HG03045 (cell line): ENCODE measurements around the gene TRMT5.

Experiments
- ATAC-seq: cut with Tn5 transposase; IDR thresholded peaks from one replicate; pipeline ENCODE4 v1.9.1; 2021; ENCODE audit warnings: mild to moderate bottlenecking, moderate library complexity; ENCODE audit not compliant: unreplicated experiment

Gene TRMT5, protein sequence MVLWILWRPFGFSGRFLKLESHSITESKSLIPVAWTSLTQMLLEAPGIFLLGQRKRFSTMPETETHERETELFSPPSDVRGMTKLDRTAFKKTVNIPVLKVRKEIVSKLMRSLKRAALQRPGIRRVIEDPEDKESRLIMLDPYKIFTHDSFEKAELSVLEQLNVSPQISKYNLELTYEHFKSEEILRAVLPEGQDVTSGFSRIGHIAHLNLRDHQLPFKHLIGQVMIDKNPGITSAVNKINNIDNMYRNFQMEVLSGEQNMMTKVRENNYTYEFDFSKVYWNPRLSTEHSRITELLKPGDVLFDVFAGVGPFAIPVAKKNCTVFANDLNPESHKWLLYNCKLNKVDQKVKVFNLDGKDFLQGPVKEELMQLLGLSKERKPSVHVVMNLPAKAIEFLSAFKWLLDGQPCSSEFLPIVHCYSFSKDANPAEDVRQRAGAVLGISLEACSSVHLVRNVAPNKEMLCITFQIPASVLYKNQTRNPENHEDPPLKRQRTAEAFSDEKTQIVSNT

DNA sequence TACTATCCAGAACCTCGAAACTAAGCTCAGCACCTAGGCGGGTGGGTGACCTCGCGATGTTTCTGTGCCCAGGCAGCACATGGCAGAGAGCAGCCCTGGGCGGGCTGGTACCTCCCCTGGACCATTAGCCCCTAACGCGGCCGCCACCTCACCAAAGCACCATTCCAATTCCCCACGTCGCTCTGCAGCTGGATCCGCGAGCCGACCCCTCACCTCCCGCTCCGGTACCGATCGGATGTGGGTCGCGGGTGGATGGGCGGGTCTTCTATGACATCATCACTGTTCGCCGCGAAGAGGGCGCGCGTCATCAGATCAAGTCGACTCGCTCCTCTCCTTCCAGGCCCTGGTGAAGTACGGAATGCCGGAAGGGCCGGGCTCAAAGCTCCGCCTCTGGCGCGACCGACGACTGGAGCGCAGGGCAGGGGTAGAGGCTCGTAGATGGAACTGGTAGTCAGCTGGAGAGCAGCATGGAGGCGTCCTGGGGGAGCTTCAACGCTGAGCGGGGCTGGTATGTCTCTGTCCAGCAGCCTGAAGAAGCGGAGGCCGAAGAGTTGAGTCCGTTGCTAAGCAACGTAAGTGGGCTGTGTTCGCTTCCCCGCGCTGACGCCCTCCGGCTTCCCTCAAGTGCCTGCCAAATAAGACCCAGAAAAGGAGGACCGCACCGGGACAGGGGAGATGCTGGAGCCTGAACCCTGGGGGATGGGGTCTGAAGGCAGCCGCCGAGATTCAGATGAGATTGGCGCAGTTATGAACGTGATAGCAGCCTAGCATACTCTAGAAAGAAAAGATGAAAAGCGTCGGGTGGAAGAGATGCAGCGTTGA, at the start of gene TRMT5, which contains the start of gene SLC38A6:
Gene TRMT5, minus strand, starts transcription at position 269 of the 822 bp plus-strand sequence. Its CDS starts 106 bp downstream, at position 163.
Gene SLC38A6, plus strand, starts transcription at position 435 of the 822 bp plus-strand sequence. Its CDS starts 33 bp downstream, at position 468.
- peak; percentile 93 for ATAC-seq

DNA sequence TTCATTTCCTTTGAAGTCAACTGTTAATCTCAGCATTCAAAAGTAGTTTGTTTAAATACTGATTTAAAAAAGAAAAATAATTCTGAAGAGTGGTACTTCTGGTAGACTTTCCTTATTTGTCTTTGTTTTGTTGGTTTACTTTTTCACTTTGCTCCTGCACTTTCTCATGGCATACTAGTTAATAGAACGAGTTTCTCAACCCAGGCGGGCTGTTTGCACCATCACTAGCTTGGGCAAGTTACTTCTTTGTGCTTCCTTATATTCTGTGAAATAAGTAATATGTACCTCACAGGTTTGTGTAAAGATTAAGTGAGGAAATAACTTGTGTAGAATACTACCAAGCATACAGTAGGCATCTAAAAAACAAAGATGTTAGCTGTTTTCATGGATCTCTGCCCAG, 45.6 kb upstream of the TRMT5 start:
- no peak for ATAC-seq

DNA sequence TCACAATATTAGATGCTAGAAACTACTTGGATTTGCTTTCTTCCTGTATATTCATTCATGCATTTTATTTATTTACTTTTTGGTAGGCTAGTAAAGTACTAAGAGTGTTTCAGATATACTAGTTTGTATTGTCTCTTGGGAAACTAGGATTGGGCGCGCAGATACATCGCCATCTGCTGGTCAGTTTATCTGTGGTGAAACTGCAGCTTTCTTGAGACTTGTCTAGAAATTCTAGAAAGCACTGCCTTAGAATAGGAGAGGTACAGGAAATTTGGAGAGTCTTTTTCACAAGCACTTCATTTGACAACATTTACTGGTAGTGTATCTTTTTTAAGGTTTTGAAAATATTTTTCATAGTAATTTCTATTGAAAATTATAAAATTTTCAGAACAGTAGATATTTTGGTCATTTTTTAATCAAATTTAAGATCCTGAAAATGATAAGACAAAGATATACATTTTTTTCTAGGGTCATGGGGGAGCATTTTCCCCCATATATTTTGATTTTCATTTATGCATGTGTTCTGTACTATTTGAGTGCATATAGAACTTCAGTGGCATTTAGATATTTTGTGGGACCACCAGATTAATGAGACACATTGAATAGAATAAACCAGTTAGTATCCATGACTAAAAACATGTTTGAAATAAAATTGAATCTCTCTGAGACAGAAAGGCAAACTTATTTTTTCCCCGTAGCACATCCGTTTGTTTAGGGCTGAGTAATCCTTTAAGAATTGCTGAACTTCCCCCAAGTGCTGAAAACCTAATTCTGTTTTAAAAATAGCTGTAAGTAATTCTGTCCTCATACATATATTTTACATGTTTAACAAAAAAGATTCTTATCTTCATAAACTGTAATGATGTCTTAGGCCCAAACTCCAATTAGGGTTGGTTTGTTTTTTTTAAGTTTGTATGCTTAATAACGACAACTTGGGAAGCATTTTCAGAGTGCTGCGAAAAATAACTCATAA, 44.7 kb upstream of the TRMT5 start:
- peak; percentile 60 for ATAC-seq

DNA sequence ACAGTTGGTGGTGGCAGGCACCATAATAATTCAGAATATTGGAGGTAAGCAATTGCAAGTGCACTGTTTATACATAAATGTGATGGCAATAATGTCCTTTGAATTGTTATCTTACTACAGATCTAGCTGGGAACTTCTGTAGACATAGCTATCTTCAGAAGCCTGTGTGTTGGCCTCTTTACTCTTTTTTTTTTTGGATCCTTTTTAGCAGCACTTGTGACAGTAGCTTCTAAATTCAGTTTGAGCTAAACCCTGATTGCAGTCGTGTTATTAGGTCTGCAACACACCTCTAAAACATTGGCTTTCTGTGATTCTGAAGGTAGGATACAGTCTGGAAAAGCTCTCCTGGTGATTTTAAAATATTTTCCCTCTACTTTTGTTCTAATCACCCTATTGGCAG, 38.7 kb upstream of the TRMT5 start:
- ATAC-seq, result no peak

DNA sequence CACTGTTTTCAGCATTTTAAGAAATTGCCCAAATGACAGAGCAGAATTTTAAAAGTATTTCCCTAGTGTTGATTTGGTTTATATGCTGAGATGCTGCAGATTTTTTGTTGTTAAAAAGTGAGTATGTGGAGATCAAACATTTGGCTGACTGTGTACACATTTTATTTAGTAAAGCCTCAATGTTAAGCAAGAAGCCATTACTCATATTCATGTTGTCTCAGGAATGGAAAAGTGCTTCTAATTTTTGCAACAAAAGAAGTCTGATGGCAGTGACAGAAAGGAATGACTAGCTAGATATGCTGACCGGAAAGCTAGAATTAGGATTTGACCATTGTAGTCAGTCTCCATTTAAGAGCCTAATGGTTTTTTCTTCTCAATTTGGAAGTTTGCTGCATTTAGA, 22.7 kb upstream of the TRMT5 start:
- ATAC-seq, result no peak

DNA sequence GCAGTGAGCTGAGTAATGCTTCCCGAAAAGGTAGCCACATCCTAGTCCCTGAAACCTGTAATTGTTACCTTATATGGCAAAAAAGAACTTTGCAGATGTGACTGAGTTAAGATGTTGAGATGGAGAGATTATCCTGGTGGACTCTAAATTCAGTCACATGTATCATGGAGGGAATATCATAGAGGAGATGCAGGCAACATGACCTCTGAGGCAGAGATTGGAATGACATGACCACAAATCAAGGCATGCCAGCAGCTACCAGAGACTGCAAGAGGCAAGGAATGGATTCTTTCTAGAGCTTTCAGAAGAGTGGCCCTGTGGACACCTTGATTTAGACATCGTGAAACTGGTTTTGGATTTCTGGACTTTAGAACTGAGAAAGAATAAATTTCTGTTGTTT, 18.7 kb upstream of the TRMT5 start:
- no peak for ATAC-seq

DNA sequence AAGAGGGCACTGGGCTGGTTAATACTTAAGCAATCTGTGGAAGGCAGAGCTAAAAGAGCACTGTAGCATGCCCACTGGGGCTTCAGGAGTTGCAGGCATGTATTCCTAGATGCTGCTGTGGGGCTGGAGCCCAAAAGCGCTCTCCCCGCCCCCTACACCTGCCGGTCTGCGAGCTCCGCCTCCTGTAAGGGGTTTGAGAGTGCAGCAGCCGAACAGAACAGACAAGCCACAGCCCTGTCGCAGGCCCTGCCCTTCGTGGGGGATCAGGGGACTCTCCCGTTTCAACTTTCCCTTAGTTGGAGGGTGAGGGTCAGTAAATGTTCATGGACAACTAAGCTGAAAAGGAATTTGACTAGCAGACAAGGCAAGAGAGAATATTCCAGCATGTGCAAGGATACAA, 17.7 kb upstream of the TRMT5 start:
- ATAC-seq, result no peak

DNA sequence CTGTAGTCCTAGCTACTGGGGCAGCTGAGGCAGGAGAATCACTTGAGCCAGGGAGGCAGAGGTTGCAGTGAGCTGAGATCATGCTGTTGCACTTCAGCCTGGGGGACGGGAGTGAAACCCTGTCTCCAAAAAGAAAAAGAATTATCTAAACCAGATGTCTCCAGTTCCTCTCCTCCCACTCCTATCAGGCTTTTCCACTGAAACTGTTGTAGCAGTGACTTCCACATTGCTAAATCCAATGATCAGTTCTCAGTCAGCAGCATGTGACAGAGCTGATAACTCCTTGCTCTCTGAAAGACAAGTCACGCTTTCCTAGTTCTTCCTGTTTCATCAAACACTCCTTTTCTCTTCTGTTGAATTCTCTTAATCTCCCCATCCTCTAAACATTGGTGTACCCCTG, 8.7 kb upstream of the TRMT5 start:
- no peak for ATAC-seq

DNA sequence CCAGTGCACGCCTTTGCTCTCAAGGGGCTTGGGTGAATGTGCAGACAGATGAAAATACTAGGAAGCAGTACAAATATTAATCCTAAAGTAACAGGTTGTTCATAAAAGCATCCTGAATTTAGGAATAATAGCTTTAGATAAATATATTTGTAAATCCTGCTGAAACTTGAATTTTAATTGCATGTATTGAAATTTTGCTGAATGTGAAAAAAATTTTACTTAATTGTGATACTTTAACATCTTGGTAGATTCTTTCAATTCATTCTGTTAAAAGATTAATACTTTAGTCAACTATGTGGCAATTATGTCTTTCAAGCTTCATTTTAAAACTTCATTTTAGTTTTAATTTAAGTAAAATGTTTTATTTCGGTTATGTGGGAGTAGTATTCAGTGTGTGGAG, 5.6 kb upstream of the TRMT5 start:
- no peak for ATAC-seq

DNA sequence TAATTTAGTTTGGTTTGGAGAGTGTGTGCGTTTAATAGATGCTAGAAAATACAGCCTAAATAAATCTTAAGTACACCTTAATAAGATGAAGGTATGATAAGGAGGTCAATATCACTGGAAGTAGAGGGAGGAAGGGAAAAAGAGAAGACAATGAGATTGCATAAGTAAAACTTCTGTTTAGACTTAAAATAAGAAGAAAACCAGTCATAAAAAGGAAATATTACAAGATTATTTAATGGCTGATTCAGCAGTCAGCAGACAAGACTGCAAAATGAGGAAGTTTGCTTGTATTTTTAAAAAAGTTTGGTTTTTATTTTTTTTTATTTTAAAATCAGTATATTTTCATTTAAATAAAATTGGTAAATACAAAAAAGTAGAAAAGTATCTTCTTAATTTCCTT, 3.3 kb upstream of the TRMT5 start:
- no peak for ATAC-seq

DNA sequence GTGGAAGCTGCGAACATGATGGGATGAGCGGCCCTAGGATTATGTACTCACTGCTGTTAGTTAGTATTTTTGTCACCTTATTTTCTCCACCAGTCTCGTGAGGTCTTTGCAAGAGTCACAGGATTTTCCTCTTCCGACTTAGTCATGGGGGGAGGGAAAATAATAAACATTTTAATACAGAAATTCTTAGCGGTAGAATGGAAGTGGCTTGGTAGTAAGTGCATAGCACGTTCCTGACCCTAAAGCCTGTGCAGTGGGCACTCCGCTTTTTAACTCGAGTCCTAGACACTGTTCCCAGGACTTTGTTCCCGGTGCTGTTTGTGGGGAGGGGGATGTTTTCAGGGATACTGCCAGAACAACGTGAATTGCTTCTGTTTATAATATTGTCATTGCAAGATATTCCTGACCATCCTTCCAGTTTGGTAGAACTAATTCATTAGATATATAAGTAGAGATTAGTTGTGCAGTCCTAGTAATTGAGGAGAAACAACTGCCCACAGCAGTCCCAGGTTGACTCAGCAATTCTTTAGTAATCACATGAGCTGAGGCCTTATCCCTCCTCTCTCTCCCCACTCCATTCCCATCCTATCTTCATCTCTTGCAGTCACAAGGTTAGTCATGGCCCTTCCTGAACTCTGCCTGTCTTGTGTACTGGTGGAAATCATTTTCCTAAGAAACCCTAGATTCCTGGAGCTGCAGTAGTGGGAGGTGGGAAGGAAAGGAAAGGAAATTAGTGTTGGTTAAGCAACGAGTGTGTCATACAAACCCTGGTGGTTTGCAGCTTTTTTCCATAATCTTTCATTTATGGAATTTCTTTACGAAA, 965 bp upstream of the TRMT5 start:
- ATAC-seq, result no peak

DNA sequence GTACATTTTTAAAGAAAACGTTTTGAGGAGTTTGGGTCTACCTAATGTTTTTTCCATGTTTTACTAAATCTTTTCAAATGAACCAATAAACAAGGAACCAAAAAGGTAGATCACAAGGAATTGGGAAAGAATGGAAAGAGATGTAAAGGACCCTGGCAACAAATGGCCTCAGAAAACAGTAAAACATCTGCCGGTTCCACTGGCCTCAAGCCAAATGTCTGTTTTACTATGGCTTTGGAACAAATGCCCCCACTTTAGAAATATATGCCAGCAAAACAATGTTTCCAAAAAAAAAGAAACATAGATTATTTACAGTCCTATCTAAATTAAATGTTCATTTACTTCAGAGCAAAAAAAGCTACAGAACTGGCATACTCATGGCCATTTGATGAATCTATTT, 3.0 kb downstream of the TRMT5 start:
- no peak for ATAC-seq

DNA sequence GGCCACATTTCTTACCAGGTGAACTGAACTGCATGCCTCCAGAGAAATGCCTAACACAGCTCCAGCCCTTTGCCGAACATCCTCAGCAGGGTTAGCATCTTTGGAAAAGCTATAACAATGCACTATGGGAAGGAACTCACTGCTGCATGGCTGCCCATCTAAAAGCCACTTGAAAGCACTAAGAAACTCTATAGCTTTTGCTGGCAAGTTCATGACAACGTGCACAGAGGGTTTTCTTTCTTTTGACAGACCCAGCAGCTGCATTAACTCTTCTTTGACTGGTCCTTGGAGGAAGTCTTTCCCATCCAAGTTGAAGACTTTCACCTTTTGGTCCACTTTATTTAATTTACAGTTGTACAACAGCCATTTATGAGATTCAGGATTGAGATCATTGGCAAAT, 5.3 kb downstream of the TRMT5 start:
- ATAC-seq, result no peak

DNA sequence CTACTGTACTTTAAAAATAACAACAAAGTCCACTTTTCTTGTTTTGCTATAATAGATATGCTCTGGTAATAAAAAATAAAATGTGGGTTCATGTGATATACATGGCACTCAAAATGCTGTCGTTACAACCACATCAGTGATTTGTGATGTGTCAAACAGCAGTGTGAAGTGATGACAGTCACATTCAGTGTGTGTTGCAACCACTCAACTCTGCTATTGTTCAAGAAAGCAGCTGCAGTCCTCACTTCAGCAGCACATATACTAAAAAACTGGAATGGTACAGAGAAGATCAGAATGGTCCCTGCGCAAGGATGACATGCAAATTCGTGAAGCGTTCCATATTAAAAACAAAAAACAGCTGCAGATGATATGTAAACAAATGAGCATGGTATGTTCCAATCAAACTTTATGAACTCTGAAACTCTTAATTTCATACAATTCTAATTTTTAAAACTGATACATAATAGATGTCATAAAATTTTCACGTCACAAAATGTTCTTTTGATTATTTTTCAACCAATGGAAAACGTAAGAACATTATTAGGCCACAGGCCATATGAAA, 6.7 kb downstream of the TRMT5 start:
- ATAC-seq, result no peak

DNA sequence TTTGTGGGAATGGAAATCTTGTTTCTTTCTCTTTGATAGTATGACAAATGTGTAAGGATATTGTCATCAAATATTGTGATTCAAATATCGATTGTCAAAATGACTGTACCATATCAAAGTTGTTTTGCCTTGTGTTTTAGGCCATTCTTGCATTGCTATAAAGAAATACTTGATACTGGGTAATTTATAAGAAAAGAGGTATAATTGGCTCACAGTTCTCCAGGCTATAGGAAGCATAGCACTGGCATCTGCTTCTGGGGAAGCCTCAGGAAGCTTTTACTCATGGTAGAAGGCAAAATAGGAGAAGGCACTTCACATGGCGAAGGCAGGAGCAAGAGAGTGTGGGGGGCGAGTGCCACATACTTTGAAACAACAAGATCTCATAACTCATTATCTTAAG, 7.8 kb downstream of the TRMT5 start:
- ATAC-seq, result no peak

DNA sequence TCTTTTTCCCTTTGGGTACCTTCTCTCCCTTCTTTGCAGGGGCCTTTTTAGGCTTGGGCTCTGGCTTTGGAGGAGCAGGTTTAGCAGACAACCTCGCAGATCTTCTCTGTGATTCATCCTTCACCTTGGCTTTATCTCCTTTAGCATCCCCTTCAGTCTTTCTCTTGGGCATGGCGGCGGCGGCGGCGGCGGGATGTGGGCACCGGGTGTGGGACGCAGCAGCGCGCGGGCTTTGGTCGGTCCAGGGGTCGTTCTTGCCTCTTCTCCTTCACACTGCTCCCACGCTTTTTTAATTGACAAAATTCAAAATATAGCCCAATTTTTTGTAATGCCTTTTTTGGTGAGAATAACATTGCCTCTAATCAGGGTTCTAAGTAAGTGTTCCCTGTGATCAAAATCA, 8.6 kb downstream of the TRMT5 start:
- no peak for ATAC-seq

DNA sequence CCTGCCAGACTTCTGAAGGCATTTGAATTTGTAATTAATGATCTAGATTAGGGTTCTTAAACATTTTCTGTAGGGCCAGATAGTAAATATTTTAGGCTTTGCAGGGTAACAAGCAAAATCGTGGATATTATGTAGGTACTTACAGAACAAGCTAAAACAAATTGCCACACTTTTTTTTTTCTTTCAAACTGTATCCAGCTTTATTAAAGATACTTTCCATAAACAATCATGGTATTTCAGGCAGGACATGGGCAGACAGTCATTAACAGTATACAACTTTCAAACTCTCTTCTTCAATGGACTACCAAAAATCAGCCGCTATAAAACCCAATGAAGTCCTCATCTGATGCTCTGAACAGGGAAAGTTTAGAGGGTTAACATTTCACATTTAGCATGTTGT, 9.6 kb downstream of the TRMT5 start:
- ATAC-seq, result no peak

DNA sequence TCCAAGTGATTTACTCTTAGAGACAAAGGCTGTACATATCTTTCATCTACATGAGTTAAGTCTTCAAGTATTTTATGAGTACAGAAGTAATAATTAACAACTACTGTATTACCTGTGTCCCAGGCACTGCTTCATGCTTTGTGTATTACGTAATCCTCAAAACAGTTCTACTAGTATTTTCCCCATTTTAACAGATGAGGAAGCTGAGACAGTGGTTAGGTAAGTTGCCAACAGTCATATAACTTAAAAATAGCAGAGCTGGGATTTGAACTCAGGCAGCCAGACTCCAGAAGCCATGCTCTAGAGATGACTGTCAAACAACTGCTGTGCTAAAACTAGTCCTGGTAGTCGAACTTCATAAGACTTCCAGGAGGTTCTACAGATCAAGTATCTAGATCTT, 10.7 kb downstream of the TRMT5 start:
- ATAC-seq, result no peak

DNA sequence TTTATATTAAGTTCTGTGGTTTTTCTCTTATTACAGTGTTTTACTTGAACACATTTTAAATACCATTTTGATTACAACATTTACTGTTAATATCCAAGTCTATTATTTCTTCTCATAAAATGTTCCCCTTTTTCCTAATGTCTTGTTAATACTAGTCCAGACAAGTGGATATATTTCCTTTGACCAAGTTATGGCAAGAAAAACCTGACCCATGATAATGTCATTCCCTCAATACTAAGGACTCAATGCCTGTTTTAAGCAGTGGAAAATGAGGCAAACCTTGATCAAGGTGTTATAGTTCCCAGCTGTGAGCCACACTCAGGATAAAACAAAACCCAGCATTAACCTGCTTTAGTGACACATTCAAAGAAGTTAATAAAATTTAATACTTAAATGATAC, 12.2 kb downstream of the TRMT5 start:
- no peak for ATAC-seq

DNA sequence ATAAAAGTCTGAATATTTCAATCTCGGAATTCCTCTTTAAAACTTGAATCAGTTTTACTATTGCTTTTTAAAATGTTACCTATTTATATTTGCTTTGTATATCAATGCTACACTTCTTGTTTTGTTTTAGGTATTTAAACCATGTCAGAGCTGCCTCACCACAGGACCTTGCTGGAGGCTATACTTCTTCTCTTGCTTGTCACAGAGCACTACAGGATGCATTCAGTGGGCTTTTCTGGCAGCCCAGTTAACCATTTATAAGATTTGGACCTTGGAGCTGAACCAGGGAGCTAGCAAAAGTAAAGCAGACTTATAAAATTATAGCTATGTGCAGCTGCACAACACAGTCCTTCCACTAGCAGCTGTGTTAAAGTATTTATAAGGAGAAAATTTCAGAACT, 12.8 kb downstream of the TRMT5 start:
- no peak for ATAC-seq
